Loucy (cell line): ENCODE data around the gene GCDH.

ENCODE experiments used
- EZH2phosphoT487 ChIP-seq: fragments of 200-600 bp; IDR thresholded peaks from 2 replicates; pipeline ENCODE4 v1.6.1; 2018; ENCODE audit warnings: antibody characterized with exemption, mild to moderate bottlenecking, moderate library complexity, borderline replicate concordance
- TF ChIP-seq, protein P1 (sequence below): fragments of 200-600 bp; sonication (generic); conservative IDR thresholded peaks from 2 replicates; pipeline ENCODE4 v1.5.1; 2014; ENCODE audit warnings: mild to moderate bottlenecking, antibody characterized with exemption, low read length

DNA sequence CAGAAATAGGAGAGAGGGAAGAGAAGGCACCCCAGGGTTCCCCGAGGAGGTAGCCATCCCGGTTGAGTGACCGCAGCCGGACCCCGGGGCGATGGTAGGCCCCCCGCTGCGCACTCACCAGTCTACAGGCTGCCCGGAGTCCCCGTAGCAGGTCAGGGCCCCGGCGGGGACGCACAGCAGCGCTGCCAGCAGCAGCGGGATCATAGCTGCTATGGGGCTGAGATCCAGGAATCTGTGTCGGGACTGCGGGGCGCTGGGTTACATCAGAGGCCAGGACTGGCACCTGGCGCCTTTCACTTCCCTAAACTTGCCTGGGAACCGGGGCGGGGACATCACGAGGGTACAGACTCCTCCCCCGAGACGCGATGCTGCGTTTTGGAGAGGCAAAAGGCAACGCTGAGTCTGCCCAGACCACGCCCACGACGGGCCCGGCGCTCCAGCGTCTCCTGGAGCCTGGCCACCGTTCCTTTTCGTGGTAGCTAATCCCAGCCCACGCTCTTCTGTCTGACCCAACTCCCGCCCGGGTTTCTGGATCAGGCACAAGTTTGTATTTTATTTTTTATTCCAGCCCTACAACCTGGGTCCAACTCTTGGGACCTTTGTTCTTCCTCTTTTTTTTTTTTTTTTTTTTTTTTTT lies 9.7 kb upstream of the GCDH start, which contains the start of gene DNASE2:
- TF ChIP-seq, protein P1, sequence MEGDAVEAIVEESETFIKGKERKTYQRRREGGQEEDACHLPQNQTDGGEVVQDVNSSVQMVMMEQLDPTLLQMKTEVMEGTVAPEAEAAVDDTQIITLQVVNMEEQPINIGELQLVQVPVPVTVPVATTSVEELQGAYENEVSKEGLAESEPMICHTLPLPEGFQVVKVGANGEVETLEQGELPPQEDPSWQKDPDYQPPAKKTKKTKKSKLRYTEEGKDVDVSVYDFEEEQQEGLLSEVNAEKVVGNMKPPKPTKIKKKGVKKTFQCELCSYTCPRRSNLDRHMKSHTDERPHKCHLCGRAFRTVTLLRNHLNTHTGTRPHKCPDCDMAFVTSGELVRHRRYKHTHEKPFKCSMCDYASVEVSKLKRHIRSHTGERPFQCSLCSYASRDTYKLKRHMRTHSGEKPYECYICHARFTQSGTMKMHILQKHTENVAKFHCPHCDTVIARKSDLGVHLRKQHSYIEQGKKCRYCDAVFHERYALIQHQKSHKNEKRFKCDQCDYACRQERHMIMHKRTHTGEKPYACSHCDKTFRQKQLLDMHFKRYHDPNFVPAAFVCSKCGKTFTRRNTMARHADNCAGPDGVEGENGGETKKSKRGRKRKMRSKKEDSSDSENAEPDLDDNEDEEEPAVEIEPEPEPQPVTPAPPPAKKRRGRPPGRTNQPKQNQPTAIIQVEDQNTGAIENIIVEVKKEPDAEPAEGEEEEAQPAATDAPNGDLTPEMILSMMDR: no peak
- TF ChIP-seq EZH2phosphoT487: no peak
